SKM-1 (cell line): ENCODE data around the gene GUF1.
"Not testable (repeated sequence)": the region's sequence is repeated elsewhere in the genome, so short reads cannot be mapped to it uniquely, and the experiment has no call there.

Source experiments
- DNase-seq: peaks from one replicate; lab custom pipeline; 2025; ENCODE audit not compliant: unreplicated experiment; lab: John Stamatoyannopoulos, UW

Gene GUF1

DNA sequence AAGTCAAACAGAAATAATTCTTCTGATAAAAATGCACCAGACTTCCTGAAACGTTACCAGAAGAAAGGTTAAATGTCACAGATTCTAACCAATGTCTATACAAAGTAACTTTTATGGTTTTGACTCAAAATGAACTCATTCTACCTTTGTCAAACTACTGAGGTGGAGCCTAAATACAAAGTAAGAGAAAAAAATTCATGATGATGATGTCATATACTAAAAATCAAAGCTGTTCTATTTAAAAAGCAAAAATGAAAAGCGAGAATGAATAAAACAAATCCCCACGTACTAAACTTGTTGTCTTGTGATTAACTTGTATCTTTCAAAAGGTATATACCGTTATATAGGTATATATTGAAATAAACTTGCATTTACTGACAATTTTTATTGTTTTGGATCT, 26.5 kb downstream of the GUF1 start:
- DNase-seq = no peak

DNA sequence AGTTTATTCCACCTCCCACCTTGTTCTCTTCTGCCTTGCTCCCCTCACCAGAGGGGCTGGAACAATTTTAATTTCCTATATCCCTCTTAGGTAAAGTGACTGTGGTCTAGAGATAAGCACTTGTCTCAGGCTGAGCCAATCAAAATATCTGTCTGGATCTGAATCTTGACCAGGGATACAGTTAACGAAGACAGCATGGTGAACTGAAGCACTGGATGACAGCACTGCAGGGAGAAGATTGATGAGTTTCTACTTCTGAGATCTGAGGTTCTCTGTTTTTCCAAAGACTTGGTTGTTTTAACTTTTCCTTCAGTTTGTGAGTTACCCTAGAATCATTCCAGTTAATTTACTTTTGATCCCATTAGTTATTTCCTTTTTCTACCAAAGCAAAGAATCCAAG, 34.9 kb downstream of the GUF1 start:
- DNase-seq = no peak

DNA sequence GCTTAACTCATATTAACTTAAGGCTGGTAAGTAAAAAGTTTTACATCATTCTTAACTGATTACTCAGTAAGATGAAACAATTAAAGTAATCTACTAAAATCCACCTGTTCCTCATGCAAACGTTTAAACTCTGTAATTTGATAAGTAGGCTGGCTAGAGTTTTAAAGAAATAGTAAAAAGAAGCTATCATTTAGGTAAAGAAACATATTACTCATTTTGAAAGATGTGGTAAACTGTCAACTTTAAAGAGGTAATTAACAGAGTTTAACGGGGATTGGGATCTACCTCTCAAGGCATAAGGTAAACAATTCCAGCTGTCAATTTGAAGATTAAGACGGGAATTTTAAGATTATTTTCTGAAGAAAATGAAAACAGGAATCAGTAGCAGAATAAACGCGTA, 38.4 kb downstream of the GUF1 start:
- no peak for DNase-seq

DNA sequence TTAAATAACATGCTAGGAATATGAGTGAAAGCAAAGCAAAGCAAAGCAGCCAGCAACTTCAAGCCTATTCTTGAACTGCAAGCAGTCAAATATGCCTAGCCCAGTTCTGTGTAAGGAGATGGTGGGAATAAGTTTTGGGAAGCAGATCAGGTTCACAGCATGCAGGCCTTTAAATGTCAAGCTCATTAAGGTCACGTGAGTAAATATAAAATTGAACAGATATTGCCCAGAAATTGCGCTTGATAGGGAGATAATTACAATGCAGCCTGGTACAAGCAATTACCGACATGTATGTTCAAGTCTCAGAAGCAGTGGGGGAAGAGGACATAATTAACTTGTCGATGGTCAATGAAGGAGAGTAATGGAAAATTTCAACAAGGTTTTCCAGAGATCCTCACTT, 42.2 kb downstream of the GUF1 start:
- DNase-seq = no peak

DNA sequence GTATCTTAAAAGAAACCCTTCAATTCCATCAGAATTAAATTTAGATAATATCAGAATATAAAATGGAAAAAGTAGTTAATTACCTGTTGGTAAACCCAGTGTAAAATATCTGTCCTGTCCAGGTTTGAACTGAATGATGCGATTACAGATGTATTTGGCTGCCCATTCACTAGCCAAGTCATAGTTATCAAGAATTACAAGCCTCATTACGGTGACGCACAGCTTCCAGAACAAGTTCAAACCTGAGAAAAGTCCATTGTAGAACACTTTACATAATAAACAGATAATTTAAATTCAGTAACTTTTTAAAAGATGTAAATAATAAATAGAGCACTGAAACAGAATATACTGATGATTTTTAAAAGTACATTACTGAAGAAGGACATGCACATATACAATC, 43.8 kb downstream of the GUF1 start:
- DNase-seq = no peak

DNA sequence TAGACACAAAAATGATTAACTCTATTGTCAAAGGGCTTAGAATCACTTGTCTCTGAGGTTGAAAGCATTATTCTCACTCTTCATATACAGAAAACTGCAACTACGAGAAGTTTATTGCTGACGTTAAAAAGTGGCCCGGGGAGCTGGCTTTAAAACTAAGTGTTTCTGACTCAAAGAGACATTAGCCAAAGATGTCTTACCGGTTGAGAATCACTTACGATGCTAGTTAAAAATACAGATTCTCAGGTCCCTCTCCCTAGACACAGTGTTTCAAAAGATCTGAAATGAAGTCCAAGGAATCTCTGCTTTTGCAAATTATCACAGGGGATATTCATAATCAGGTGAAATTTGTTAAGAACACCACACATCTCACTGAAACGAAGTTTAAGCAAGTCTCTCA, 46.9 kb downstream of the GUF1 start:
- DNase-seq = no peak

DNA sequence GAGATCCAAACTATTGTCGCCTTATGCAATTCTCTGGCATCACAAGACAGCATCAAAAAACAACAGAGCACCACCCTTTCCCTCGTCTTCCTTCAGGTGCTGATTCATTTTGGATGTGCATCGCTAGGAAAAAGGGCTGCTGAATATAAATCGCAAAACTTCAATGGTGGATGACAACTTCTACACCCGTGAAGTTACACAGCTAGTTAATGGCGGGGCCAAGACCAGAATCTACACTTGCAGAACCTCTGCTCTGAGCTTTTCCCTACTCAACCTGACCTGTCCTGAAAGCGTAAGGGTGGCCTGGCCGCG, 47.5 kb downstream of the GUF1 start:
- DNase-seq = no peak

DNA sequence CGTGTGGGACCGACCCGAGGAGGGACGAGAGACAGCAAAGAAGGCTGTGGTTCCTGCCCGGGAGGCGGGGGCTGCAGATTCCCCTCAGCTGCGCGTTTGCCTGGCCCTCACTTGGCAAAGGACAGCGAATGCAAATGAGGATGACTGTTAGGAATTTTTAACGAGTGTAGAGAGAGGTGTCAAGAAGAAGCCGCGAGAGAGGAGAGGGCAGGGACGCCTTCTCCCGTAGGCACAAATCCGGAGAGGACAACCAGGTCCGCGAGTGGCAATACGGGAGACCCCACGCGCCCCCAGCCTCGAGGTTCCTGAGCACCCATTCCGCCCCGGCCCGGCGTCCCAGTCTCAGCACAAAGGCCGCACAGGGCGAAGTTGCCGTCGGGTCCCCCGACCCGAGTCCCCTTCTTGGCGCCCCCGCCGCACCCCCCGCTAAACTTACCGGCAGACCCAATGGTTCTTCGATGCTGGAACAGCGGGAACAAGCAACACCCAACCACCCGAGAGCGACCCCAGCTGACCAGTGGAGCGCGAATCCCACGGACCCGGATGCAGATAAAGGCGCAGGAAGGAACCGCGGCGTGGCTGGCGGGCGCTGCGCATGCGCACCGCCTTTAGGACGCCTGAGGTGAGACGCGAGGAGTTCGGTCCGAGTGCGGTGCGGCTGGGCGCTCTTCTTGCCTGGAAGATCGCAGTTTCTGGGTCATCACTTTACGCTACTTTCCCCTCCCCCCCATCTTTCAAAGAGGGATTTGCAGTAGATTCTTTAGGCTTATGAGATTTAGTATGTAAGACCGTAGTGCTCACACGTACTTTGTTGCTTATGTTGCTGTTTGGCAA, 48.0 kb downstream of the GUF1 start, which contains the start of gene GNPDA2:
Gene GNPDA2, minus strand, starts transcription at position 519 of the 834 bp plus-strand sequence. CDS start 4,349 bp downstream, outside the sequence.
- DNase-seq = peak; percentile 58

DNA sequence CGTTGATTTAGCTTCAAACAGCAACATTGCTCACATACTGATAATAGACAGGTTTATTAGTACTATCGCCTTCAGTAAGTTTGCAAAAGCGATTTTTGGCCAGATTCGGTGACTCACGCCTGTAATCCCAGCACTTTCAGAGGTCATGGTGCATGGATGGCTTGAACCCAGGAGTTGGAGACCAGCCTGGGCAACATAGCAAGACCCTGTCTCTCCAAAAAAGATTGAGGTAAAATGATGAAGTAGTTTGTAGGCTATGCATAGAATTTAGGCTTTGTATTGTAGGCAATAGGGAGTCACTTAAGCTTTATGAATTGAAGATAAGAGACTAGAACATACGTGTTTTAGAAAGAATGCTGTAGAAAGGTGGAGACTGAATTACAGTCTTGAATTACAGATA, 49.3 kb downstream of the GUF1 start:
- no peak for DNase-seq

DNA sequence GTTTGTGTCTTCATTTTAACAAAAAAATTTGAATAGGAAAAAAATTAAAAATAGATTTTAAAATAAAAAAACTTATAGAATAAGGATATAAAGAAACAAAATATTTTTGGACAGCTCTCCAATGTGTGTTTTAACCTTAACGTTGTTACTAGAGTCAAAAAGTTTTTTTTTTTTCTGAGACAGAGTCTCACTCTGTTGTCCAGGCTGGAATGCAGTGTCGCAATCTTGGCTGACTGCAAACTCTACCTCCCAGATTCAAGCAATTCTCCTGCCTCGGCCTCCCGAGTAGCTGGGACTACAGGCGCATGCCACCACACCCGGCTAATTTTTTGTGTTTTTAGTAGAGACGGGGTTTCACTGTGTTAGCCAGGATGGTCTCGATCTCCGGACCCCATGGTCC, 50.5 kb downstream of the GUF1 start:
- DNase-seq = not testable (repeated sequence)

DNA sequence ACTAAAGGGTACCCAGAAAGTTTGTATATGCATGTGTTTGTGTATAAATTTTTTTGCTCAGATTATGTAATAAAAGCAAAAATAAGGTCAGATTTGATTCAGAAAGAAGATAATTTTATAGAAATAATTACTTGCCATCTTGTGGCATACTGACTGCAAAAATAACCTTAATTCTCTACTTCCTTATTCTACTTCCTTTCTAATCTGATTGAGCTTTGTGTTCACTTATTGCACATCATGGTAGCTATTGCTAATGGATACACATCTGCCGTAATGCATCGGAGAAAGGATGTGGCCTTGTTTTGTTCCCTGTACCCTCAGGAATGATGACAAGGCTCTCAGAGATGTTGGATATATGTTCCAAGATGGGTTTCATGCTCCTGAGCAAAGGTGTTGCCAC, 58.7 kb downstream of the GUF1 start:
- DNase-seq = peak; percentile 38

DNA sequence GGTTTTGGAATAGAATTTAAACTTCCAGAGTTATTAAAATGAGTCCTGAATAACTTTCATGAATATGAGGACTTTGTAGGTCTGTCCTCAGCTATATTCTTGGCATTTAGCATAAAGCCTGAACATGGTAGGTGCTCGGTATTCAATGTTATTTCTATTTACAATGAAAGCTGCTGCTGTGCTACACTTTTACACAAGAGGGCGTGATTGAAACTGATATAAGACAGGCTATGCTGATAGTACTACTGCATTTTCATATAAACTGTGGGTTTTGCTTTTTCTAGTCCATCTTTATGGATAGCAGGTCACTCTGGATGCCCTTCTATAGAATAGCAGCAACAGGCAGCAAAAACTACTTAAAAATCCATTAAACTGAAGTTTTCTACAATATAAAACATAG, 60.4 kb downstream of the GUF1 start:
- no peak for DNase-seq

DNA sequence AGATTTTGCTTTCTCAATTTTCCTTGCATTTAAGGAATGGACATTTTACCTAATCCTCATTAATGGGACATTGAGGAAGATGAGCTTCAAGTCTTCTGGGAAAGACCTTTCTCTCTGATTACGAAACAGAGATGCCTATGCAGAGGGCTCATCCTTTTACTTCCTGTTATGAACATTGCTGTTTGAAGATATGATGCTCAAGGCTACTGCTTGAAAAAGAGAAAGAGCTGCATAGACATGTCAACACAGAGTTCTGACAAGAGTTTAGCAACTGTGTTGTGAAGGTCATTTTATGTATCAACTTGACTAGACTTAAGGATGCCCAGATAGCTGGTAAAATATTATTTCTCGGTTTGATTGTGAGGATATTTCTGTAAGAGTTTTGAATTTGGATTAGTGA, 62.0 kb downstream of the GUF1 start:
- DNase-seq = no peak
